Activated T-cell treated with anti-CD3 and anti-CD28 coated beads, Interleukin-2, amount 50 U/mL, for 24 hours (primary cell): Measurements from ENCODE around the gene BEAN1.
A peak's percentile ranks its signal among the peaks of the same experiment; 100 is the strongest.

ENCODE experiments used
- DNase-seq: peaks from one replicate; pipeline ENCODE4 v3.0.0-alpha.2; 2020
- H3K27ac Mint-ChIP-seq: 2 replicates; pipeline ENCODE4 v1.8.0; 2020; ENCODE audit warnings: mild to moderate bottlenecking, mixed read lengths
- H3K27me3 Mint-ChIP-seq: 2 replicates; pipeline ENCODE4 v1.8.0; 2020; ENCODE audit warnings: mixed read lengths
- H3K36me3 Mint-ChIP-seq: 2 replicates; pipeline ENCODE4 v1.8.0; 2020; ENCODE audit warnings: low read depth, mixed read lengths
- H3K4me1 Mint-ChIP-seq: 2 replicates; pipeline ENCODE4 v1.8.0; 2020; ENCODE audit warnings: low read depth, mixed read lengths
- H3K4me3 Mint-ChIP-seq: 2 replicates; pipeline ENCODE4 v1.8.0; 2020; ENCODE audit warnings: mild to moderate bottlenecking, moderate library complexity, mixed read lengths
- H3K9me3 Mint-ChIP-seq: 2 replicates; pipeline ENCODE4 v1.8.0; 2020; ENCODE audit warnings: mixed read lengths

BEAN1 gene

DNA sequence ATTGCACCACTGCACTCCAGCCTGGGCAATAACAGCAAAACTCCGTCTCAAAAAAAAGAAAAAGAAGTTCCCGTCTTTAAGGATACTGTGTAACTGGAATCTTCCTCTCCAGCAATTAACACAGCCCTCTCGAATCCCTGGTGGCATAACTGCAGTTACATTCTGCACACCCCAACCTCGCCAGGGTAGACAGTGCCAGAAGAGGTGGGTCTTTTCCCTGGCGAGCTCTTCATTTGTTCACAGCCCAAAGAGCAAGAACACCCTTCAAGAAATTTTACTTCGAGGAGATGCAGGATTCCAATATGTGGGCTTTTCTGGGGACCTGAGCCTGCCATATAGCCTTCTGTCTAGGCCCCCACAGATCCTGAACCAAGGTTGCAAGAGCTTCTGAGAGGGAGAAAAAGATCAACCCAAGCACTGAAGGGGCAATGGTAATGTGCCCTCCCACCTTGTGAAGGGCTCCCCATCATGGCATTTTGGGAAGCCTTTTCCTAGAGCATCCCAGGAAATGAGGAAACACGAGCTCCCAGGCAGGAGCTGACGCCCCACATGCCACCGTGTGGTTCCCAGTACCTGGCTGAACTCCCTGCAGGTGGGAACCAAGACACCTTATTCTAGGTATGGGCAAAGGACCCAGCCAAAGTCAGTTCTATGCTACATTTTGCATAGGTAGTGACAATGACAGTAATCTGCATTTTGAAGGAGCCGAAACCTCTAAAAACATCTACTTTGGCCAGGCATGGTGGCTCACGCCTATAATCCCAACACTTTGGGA, 95.9 kb downstream of the BEAN1 start:
- no peaks in the 10 kb centered on the region for H3K27me3 Mint-ChIP-seq
- H3K9me3 Mint-ChIP-seq: no peaks in the 10 kb centered on the region
- peak overlapping the region; percentile 96 for H3K27ac Mint-ChIP-seq
- H3K4me1 Mint-ChIP-seq: peaks cover 79% of the 10 kb centered on the region
- H3K36me3 Mint-ChIP-seq: no peaks in the 10 kb centered on the region
- peak overlapping the region; percentile 52 for H3K4me3 Mint-ChIP-seq
- DNase-seq: no peak

DNA sequence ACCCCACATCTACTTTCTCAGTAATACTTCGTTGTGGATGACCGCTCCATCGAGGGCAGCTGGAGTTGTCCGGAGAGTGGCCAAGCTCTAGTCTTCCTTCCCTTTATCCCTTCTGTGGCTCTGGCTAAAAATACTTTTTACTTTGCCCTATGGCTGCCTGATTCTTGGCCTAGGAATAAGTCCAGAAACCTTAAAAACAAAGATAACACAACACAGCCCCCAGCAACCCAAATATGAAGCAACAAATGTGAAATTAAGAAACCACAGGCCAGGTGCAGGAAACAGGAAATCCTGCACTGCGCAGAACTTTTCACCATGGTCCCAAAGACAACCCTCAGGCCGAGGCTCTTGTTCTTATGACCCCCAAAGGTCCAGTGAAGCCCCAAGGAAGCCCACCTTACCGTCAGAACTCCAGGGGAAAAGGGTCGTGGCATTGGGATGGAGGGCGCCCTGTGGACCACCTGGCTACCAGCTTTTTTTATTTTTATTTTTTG, 96.8 kb downstream of the BEAN1 start:
- peaks cover 73% of the 10 kb centered on the region for H3K4me1 Mint-ChIP-seq
- peak overlapping the region; percentile 56 for H3K4me3 Mint-ChIP-seq
- peak overlapping the region; percentile 87 for H3K27ac Mint-ChIP-seq
- no peaks in the 10 kb centered on the region for H3K27me3 Mint-ChIP-seq
- no peak for DNase-seq
- H3K36me3 Mint-ChIP-seq: no peaks in the 10 kb centered on the region
- H3K9me3 Mint-ChIP-seq: no peaks in the 10 kb centered on the region

DNA sequence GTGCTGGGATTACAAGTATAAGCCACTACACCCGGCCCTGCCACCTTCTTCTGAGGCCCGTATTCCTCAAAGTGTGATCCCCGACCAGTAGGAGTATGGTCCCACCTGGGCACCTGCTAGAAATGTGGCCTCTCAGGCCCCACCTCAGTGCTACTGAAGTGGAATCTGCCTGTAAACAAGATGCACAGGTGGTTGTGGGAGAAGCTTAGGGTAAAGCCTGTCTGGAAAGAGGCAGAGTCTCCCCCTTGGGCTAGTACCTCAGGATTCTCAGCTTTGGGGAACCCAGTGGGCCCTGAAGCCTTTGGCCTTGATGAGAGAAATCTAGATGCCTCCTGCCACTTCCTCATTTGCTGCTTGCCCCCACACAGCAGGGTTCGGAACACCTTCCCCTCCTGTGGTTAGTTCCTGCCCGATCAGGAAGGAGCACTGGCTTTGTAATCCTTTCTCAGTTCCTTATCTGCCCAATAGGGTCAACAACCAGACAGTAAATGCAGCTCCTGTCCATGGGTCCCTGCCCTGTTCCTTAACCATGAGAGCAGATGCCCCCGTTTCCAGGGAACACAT, 97.6 kb downstream of the BEAN1 start:
- Mint-ChIP-seq H3K4me1 (peaks cover 75% of the 10 kb centered on the region), H3K27ac (peak overlapping the region; percentile 83), H3K36me3 (no peaks in the 10 kb centered on the region), H3K9me3 (no peaks in the 10 kb centered on the region), H3K27me3 (no peaks in the 10 kb centered on the region), H3K4me3 (no peak overlapping the region)
- peak; percentile 56 for DNase-seq

GRCh38 chr16:66525396-66526180, 98.5 kb downstream of the BEAN1 start:
- peak overlapping the region; percentile 27 for H3K27ac Mint-ChIP-seq

GRCh38 chr16:66528294-66528693, 101.2 kb downstream of the BEAN1 start:
- H3K9me3 Mint-ChIP-seq: no peaks in the 10 kb centered on the region
- H3K27me3 Mint-ChIP-seq: no peaks in the 10 kb centered on the region
- H3K4me1 Mint-ChIP-seq: peaks cover 46% of the 10 kb centered on the region
- no peak overlapping the region for H3K4me3 Mint-ChIP-seq
- H3K36me3 Mint-ChIP-seq: no peaks in the 10 kb centered on the region
- no peak for DNase-seq
- no peak overlapping the region for H3K27ac Mint-ChIP-seq

More at GRCh38 chr16:66525396-66526180, 98.5 kb downstream of the BEAN1 start:
- DNase-seq: no peak
- H3K27me3 Mint-ChIP-seq: no peaks in the 10 kb centered on the region
- no peaks in the 10 kb centered on the region for H3K9me3 Mint-ChIP-seq
- H3K4me1 Mint-ChIP-seq: peaks cover 73% of the 10 kb centered on the region
- H3K36me3 Mint-ChIP-seq: no peaks in the 10 kb centered on the region
- H3K4me3 Mint-ChIP-seq: no peak overlapping the region

GRCh38 chr16:66529475-66529874, 102.4 kb downstream of the BEAN1 start:
- peak overlapping the region; percentile 18 for H3K27ac Mint-ChIP-seq
- H3K4me1 Mint-ChIP-seq: peaks cover 34% of the 10 kb centered on the region
- H3K9me3 Mint-ChIP-seq: no peaks in the 10 kb centered on the region
- H3K36me3 Mint-ChIP-seq: no peaks in the 10 kb centered on the region
- no peaks in the 10 kb centered on the region for H3K27me3 Mint-ChIP-seq
- no peak overlapping the region for H3K4me3 Mint-ChIP-seq
- DNase-seq: no peak
